Neuronal stem cell (in vitro differentiated cells): ENCODE results near the gene CLDN15. TPM values are rescaled to one million over a fixed set of nuclear protein-coding genes. Genes with fewer than 3 reads are reported as not detected.
"Not testable (repeated sequence)": the region's sequence is repeated elsewhere in the genome, so short reads cannot be mapped to it uniquely, and the experiment has no call there.

Source experiments
- DNase-seq: peaks from one replicate; pipeline ENCODE4 v3.0.0-alpha.2; 2013; ENCODE audit warnings: low spot score
- H2AFZ ChIP-seq: one replicate; pipeline ENCODE4 v1.6.1; 2013; ENCODE audit warnings: mild to moderate bottlenecking, low read length, inconsistent platforms
- H2AK5ac ChIP-seq: 2 replicates; pipeline ENCODE4 v1.6.1; 2013; ENCODE audit warnings: low read depth, mild to moderate bottlenecking, inconsistent platforms, low read length, moderate library complexity, mixed read lengths
- H2BK120ac ChIP-seq: 2 replicates; pipeline ENCODE4 v1.6.1; 2013; ENCODE audit warnings: low read depth, mild to moderate bottlenecking, inconsistent platforms, low read length, moderate library complexity, mixed read lengths
- H2BK12ac ChIP-seq: one replicate; pipeline ENCODE4 v1.6.1; 2013; ENCODE audit warnings: low read length, inconsistent platforms
- H2BK15ac ChIP-seq: 2 replicates; pipeline ENCODE4 v1.6.1; 2013; ENCODE audit warnings: mild to moderate bottlenecking, low read length, inconsistent platforms, mixed read lengths
- H2BK5ac ChIP-seq: one replicate; pipeline ENCODE4 v1.6.1; 2013; ENCODE audit warnings: inconsistent platforms, mild to moderate bottlenecking, low read length, moderate library complexity
- H3K14ac ChIP-seq: one replicate; pipeline ENCODE4 v1.6.1; 2013; ENCODE audit warnings: low read length, inconsistent platforms
- H3K18ac ChIP-seq: 2 replicates; pipeline ENCODE4 v1.6.1; 2013; ENCODE audit warnings: low read length, inconsistent platforms
- H3K23ac ChIP-seq: 2 replicates; pipeline ENCODE4 v1.6.1; 2013; ENCODE audit warnings: low read depth, mild to moderate bottlenecking, mixed read lengths, low read length, inconsistent platforms; ENCODE audit not compliant: poor library complexity
- H3K27ac ChIP-seq: replicated peaks from 3 replicates; pipeline ENCODE4 v1.5.1; 2013; ENCODE audit warnings: low read length, inconsistent platforms
- H3K27me3 ChIP-seq, 3 experiments: 2 replicates each; pipeline ENCODE4 v1.6.1; 2013; ENCODE audit warnings: low read length in 3 of 3, mild to moderate bottlenecking in 2 of 3, inconsistent platforms in 1 of 3, low read depth in 1 of 3, mixed read lengths in 1 of 3, moderate library complexity in 1 of 3; ENCODE audit not compliant: control insufficient read depth in 3 of 3, insufficient read depth in 3 of 3
- H3K36me3 ChIP-seq, 2 donors: replicated peaks in 1 of 2; 2 replicates each; pipeline ENCODE4 v1.6.1; 2013; ENCODE audit warnings: low read length in 2 of 2; ENCODE audit not compliant: control insufficient read depth in 2 of 2, insufficient read depth in 2 of 2
- H3K4ac ChIP-seq: 2 replicates; pipeline ENCODE4 v1.6.1; 2013; ENCODE audit warnings: inconsistent platforms, mild to moderate bottlenecking, low read length, moderate library complexity
- H3K4me1 ChIP-seq, 2 donors: 1 replicate in 1 of 2; 2 replicates in 1 of 2; pipeline ENCODE4 v1.6.1; 2013; ENCODE audit warnings: low read length in 2 of 2, low read depth in 1 of 2; ENCODE audit not compliant: control insufficient read depth in 2 of 2, insufficient read depth in 1 of 2
- H3K4me2 ChIP-seq: one replicate; pipeline ENCODE4 v1.6.1; 2013; ENCODE audit warnings: mild to moderate bottlenecking, low read length, inconsistent platforms; ENCODE audit not compliant: insufficient read depth, poor library complexity, severe bottlenecking
- H3K4me3 ChIP-seq, 2 donors: 2 replicates each; pipeline ENCODE4 v1.5.1; 2013; ENCODE audit warnings: low read length in 2 of 2, mild to moderate bottlenecking in 2 of 2, inconsistent platforms in 1 of 2, moderate library complexity in 1 of 2
- H3K79me1 ChIP-seq: one replicate; pipeline ENCODE4 v1.6.1; 2013; ENCODE audit warnings: low read depth, mild to moderate bottlenecking, inconsistent platforms, low read length, moderate library complexity
- H3K9ac ChIP-seq: one replicate; pipeline ENCODE4 v1.6.1; 2013; ENCODE audit warnings: mild to moderate bottlenecking, low read depth, low read length, inconsistent platforms; ENCODE audit not compliant: poor library complexity
- H3K9me3 ChIP-seq, 2 donors: replicated peaks in 1 of 2; 2 replicates each; pipeline versions ENCODE3 to v1.6.1; 2013; ENCODE audit warnings: low read length in 2 of 2, mild to moderate bottlenecking in 2 of 2, inconsistent platforms in 1 of 2, low read depth in 1 of 2, mixed read lengths in 1 of 2, moderate library complexity in 1 of 2; ENCODE audit not compliant: control insufficient read depth in 2 of 2, insufficient read depth in 1 of 2
- H4K8ac ChIP-seq: one replicate; pipeline ENCODE4 v1.6.1; 2013; ENCODE audit warnings: low read depth, mild to moderate bottlenecking, inconsistent platforms, low read length, moderate library complexity
- H4K91ac ChIP-seq: one replicate; pipeline ENCODE4 v1.6.1; 2013; ENCODE audit warnings: low read length, low read depth, mild to moderate bottlenecking, inconsistent platforms; ENCODE audit not compliant: poor library complexity
- WGBS, 2 donors: extraction: QIAGEN DNeasy Blood & Tissue Kit; methylation state at CpG; one replicate each; pipeline ENCODE4 v1.1.7; 2013; ENCODE audit warnings: missing lambda C conversion rate in 2 of 2, mixed read lengths in 1 of 2; ENCODE audit not compliant: insufficient read length in 2 of 2, insufficient replicate concordance in 1 of 2; ENCODE audit errors: extremely low coverage in 2 of 2; 5-methylcytosine and 5-hydroxymethylcytosine counted together
- polyA plus RNA-seq, 2 experiments: library from polyadenylated mRNA; stranded (reverse); fragments of 200-250 nt; gene quantifications; one replicate each; pipeline ENCODE4 v1.2.3, GENCODE V29; 2013

CLDN15 gene, protein sequence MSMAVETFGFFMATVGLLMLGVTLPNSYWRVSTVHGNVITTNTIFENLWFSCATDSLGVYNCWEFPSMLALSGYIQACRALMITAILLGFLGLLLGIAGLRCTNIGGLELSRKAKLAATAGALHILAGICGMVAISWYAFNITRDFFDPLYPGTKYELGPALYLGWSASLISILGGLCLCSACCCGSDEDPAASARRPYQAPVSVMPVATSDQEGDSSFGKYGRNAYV
- polyA plus RNA-seq (2013, experiment 1 of 2): 4.9 TPM
- 5.0 TPM for polyA plus RNA-seq (2013, experiment 2 of 2)

DNA sequence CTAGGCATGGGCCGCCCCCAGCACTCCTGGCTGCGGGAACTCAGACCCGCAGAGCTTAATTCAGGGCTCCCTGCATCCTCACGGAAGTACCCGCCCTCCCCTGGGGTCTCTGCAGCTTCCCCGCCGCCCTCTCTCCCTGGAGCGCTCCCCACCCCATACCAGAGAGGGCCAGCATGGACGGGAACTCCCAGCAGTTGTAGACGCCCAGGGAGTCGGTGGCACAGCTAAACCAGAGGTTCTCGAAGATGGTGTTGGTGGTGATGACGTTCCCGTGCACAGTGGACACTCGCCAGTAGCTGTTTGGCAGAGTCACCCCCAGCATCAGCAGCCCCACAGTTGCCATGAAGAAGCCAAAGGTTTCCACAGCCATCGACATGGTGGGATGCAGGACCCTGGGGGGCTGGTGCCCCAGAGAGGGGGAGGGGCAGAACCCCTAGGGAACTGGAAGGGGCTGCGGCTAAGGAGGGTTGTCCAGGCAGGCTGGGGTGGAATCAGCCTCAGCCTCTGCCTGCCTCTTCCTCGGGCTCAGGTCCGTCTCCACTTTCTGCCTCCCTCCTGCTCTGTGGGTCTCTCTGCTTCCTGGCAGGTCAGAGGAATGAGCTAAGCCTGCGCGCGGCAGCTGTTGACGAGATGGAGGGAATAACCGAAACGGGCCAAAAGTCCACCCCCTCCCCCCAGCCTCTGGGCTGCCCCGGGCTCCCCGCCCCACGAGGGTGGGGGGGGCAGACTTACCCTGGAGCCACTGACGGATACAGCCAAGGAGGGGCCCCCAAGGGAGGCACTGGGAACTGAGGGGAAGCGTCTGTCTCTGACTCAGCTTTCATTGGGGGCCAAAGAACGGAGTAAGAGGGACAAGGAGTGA is at the start of gene CLDN15:
TSS of gene CLDN15 (minus strand) at position 597 of the 862 bp plus-strand sequence. CDS start at position 376, 221 bp downstream.
- Histone ChIP-seq H2AFZ (no peak within 1 kb of the TSS), H4K8ac (no peak within 1 kb of the TSS), H3K18ac (no peak within 1 kb of the TSS), H3K14ac (no peak within 1 kb of the TSS), H3K4me1 (peaks cover 0 to 3% of the 10 kb centered on the region in 2 donors), H3K27ac (no peak within 1 kb of the TSS), H2AK5ac (no peak within 1 kb of the TSS), H3K4me2 (no peak within 1 kb of the TSS), H3K36me3 (peaks cover 17 to 37% of the 10 kb centered on the region in 2 donors), H2BK12ac (no peak within 1 kb of the TSS), H3K79me1 (peaks cover 4% of the 10 kb centered on the region), H3K23ac (peak within 1 kb of the TSS; percentile 45), H3K4me3 (no peak within 1 kb of the TSS), H2BK120ac (no peak within 1 kb of the TSS), H3K27me3 (peaks cover 0 to 3% (median 0%) of the 10 kb centered on the region in 3 experiments), H3K4ac (no peak within 1 kb of the TSS), H2BK5ac (peak within 1 kb of the TSS; percentile 39), H4K91ac (no peak within 1 kb of the TSS), H3K9ac (no peak within 1 kb of the TSS), H3K9me3 (no peaks in the 10 kb centered on the region), H2BK15ac (no peak within 1 kb of the TSS)
- DNase-seq: no peak
- no CpG with 5 or more reads among the region's 31 CpGs for WGBS, 2 donors

DNA sequence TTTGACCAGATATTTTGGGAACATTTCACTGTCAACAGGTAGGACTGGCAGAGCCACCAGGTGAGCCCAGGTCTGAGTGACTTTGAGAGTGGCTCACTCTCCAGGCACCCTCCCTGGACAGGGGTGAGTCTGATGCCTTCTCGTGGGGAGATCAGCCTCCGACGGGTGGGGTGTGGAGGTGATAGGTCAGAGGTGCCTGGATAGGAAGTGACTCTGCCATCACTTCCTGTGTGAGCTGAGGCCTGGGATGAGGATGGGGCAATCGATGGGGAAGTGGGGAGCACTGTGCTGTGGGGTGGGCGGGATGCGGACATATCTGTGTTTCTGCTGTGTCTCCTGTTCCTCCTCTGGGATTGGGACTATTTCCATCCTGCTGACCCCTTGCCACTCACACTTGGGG is 49.4 kb upstream of the CLDN15 start:
- no peaks in the 10 kb centered on the region for H3K9me3 ChIP-seq
- no peak overlapping the region for H3K9ac ChIP-seq
- H3K4me3 ChIP-seq: no peak overlapping the region
- H3K18ac ChIP-seq: no peak overlapping the region
- DNase-seq: no peak
- H2AFZ ChIP-seq: no peak overlapping the region
- H3K4me2 ChIP-seq: no peak overlapping the region
- H2AK5ac ChIP-seq: no peak overlapping the region
- H3K4me1 ChIP-seq: peaks cover 0 to 6% of the 10 kb centered on the region in 2 donors
- no CpG with 5 or more reads among the region's 6 CpGs for WGBS, 2 donors
- H3K14ac ChIP-seq: no peak overlapping the region
- no peak overlapping the region for H2BK5ac ChIP-seq
- H3K27me3 ChIP-seq: peaks cover 0 to 24% (median 0%) of the 10 kb centered on the region in 3 experiments
- no peak overlapping the region for H3K23ac ChIP-seq
- H3K79me1 ChIP-seq: no peaks in the 10 kb centered on the region
- no peak overlapping the region for H2BK120ac ChIP-seq
- H4K8ac ChIP-seq: no peak overlapping the region
- H3K27ac ChIP-seq: no peak overlapping the region
- no peak overlapping the region for H2BK12ac ChIP-seq
- no peaks in the 10 kb centered on the region for H3K36me3 ChIP-seq
- no peak overlapping the region for H2BK15ac ChIP-seq
- peak overlapping the region; percentile 53 for H4K91ac ChIP-seq
- no peak overlapping the region for H3K4ac ChIP-seq

DNA sequence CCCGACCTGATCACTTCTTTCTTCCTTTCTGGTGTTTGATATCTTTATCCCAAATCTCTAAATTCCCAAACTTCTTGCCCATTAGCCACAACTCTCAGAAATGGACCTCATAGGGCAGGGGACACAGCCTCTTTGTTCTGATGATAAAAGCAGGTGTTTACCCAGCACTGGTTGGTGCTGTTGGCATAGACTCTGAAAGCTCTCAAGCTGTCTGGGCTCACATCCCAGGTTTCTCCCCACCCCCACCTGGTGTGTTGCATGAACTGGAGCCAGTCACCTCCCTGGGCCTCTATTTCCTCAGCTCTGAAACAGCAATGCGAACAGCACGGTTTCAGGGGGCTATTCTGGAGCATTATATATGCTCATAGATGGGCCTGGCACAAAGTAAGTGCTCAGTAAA is 48.3 kb upstream of the CLDN15 start:
- H3K9ac ChIP-seq, H2BK120ac ChIP-seq, H3K4me1 ChIP-seq, H2BK5ac ChIP-seq, H2BK15ac ChIP-seq, H3K23ac ChIP-seq, H3K14ac ChIP-seq, H2BK12ac ChIP-seq, H3K4ac ChIP-seq, H3K18ac ChIP-seq, H2AK5ac ChIP-seq, H4K8ac ChIP-seq, H3K27ac ChIP-seq, H2AFZ ChIP-seq, DNase-seq, H3K9me3 ChIP-seq, H3K4me2 ChIP-seq, H3K36me3 ChIP-seq, H3K79me1 ChIP-seq, H3K4me3 ChIP-seq, H4K91ac ChIP-seq: not testable (repeated sequence)
- WGBS, 2 donors: no CpG with 5 or more reads among the region's 3 CpGs
- peaks cover 0 to 18% (median 0%) of the 10 kb centered on the region in 3 experiments for H3K27me3 ChIP-seq

DNA sequence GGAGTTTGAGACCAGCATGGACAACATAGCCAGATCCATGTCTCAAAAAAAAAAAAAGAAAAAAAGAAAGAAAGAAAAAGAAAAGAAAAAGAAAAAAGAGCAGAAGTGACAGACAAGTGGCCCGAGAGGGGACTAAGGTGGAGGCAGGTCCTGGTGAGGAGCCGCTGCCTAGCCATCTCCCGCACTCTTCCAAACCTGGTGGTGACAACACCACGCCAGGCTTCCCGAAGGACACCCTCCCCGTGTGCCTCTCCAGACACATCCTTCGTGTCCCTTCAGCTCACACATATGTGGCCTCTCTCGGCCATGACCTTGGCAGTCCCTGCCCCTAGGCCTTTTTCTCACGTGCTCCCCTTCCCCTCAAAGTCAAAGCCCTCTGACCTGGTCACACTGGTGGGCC is 47.6 kb upstream of the CLDN15 start:
- WGBS, 2 donors: no CpG with 5 or more reads among the region's 9 CpGs
- Histone ChIP-seq H2BK15ac (no peak overlapping the region), H3K9ac (no peak overlapping the region), H3K36me3 (no peaks in the 10 kb centered on the region), H3K4me1 (peaks cover 0 to 3% of the 10 kb centered on the region in 2 donors), H3K18ac (no peak overlapping the region), H2BK120ac (no peak overlapping the region), H4K91ac (no peak overlapping the region), H3K9me3 (no peaks in the 10 kb centered on the region), H3K4ac (no peak overlapping the region), H2BK5ac (no peak overlapping the region), H2AK5ac (no peak overlapping the region), H3K4me2 (no peak overlapping the region), H3K79me1 (no peaks in the 10 kb centered on the region), H4K8ac (no peak overlapping the region), H3K27me3 (peaks cover 0 to 18% (median 0%) of the 10 kb centered on the region in 3 experiments), H2BK12ac (no peak overlapping the region), H3K23ac (no peak overlapping the region), H2AFZ (no peak overlapping the region), H3K4me3 (no peak overlapping the region), H3K14ac (no peak overlapping the region), H3K27ac (no peak overlapping the region)
- no peak for DNase-seq
